Ectodermal cell (in vitro differentiated cells): ENCODE results near the gene IRF2BPL.

Source experiments
- H3K27ac ChIP-seq: 2 replicates; pipeline ENCODE4 v1.7.0; 2013; ENCODE audit warnings: mild to moderate bottlenecking, low read depth, low read length; ENCODE audit not compliant: insufficient read depth, poor library complexity, severe bottlenecking
- H3K27me3 ChIP-seq: 2 replicates; pipeline ENCODE4 v1.7.0; 2013; ENCODE audit warnings: mild to moderate bottlenecking, low read length; ENCODE audit not compliant: insufficient read depth, control insufficient read depth, poor library complexity, severe bottlenecking
- H3K36me3 ChIP-seq: one replicate; pipeline ENCODE4 v1.7.0; 2013; ENCODE audit warnings: low read length; ENCODE audit not compliant: control insufficient read depth, insufficient read depth
- H3K4me1 ChIP-seq: one replicate; pipeline ENCODE4 v1.7.0; 2013; ENCODE audit warnings: low read length; ENCODE audit not compliant: control insufficient read depth, insufficient read depth
- H3K4me3 ChIP-seq: 2 replicates; pipeline ENCODE4 v1.7.0; 2013; ENCODE audit warnings: low read depth, low read length, control low read depth; ENCODE audit not compliant: insufficient read depth
- H3K9me3 ChIP-seq: 2 replicates; pipeline ENCODE4 v1.7.0; 2013; ENCODE audit warnings: mild to moderate bottlenecking, low read length, moderate library complexity; ENCODE audit not compliant: control insufficient read depth
- WGBS, 2 experiments: methylation state at CpG; one replicate each; pipeline ENCODE4 v1.1.7; 2013; ENCODE audit warnings: missing lambda C conversion rate in 2 of 2; 5-methylcytosine and 5-hydroxymethylcytosine counted together

The IRF2BPL gene

DNA sequence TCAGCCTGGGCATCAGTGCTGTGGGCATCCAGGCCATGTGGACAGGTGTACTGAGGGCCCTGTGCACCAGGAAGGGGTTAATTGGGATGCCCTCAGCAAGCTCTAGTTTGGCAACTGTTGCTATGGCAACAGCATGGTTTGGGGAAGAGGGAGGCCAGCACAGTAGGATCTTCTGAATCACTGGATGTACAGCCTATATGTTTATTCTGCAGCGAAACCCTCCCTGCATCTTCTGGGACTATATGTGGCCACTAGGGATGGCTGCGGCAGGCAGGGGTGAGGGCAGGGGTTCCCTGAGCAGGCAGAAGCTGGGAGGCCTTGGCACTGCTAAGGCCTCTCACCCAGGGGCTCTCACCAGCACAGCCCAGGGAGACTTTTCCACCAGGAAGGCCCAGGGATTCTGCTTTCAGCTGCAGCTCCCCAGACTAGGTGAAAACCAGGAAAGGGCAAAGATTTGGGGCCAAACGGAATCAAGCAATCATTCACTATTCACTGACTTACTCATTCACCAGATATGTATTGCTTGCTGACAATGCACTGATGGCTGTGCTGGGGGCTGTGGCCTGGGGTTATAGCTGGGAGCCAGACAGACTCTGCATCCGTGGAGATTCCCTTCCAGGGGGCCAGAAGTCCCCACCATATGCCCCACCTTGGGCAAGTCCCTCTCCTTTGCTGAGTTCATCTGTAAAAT, 42.8 kb downstream of the IRF2BPL start:
- Histone ChIP-seq H3K27ac (no peak overlapping the region), H3K27me3 (no peaks in the 10 kb centered on the region), H3K9me3 (no peaks in the 10 kb centered on the region), H3K4me3 (no peak overlapping the region), H3K4me1 (peaks cover 18% of the 10 kb centered on the region), H3K36me3 (no peaks in the 10 kb centered on the region)
- WGBS, 2 experiments: 70 to 74% methylated on average over 4 of the region's 4 CpGs

DNA sequence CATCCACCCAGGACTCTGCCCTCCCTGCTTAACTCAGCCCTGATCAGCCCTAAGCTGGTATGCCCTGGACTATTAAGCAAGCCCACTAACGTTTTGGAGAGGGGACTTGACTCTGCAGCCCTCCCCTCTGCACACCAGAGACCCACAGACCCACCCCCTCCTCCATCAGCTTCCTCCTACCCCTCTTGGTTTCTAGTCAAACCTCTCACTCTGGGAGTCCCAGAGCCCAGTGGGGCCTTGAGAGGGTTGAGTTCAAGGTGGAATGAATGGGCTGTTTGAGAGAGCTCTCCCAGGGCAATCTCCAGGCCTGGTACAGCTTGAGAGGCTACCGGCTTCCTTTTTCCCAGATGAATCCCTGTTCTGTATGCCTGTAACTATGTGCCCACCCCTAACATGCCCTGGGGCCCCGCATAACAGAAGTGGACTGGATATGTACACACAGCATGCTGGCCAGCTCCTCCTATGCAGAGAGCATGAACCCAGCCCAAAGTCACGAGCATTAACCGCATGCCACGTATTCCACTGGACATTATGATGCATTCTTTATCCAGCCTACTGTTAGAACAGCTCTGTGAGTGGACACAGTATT, 43.6 kb downstream of the IRF2BPL start:
- Histone ChIP-seq H3K9me3 (no peaks in the 10 kb centered on the region), H3K36me3 (no peaks in the 10 kb centered on the region), H3K27ac (no peak overlapping the region), H3K4me3 (no peak overlapping the region), H3K27me3 (no peaks in the 10 kb centered on the region), H3K4me1 (peaks cover 18% of the 10 kb centered on the region)
- 82 to 83% methylated on average over 6 of the region's 6 CpGs for WGBS, 2 experiments

GRCh38 chr14:76984297-76984696, 44.2 kb downstream of the IRF2BPL start:
- Histone ChIP-seq H3K36me3 (no peaks in the 10 kb centered on the region), H3K27ac (no peak overlapping the region), H3K9me3 (no peaks in the 10 kb centered on the region), H3K4me1 (peaks cover 18% of the 10 kb centered on the region), H3K4me3 (no peak overlapping the region), H3K27me3 (no peaks in the 10 kb centered on the region)
- 37 to 41% methylated on average over 4 of the region's 4 CpGs for WGBS, 2 experiments

DNA sequence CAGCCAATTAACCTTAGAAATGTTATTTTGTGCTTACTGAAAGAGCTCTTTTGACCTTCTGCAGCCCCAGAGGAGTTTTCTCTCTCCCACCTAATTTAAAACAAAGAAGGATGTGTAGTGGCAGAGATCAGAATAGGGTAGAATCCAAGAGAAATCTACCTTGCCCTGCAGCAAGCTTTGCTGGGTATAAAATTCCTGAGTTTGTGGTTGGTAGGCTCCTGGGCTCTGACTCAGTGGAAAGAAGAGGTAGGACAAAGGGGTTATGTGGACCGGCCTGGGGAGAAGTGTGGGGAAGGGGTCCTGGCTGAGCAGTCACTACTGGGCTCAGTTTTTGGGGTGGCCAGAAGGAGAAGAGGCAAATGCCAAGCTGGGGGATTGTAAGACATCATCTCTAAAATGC, 46.8 kb downstream of the IRF2BPL start:
- no peaks in the 10 kb centered on the region for H3K27me3 ChIP-seq
- H3K9me3 ChIP-seq: no peaks in the 10 kb centered on the region
- no peak overlapping the region for H3K27ac ChIP-seq
- H3K36me3 ChIP-seq: no peaks in the 10 kb centered on the region
- peaks cover 26% of the 10 kb centered on the region for H3K4me1 ChIP-seq
- no peak overlapping the region for H3K4me3 ChIP-seq
- 95 to 100% methylated on average over 1 of the region's 1 CpG for WGBS, 2 experiments

- Histone ChIP-seq H3K9me3 (no peaks in the 10 kb centered on the region), H3K4me3 (no peak overlapping the region), H3K4me1 (peaks cover 8% of the 10 kb centered on the region), H3K27me3 (no peaks in the 10 kb centered on the region), H3K27ac (no peak overlapping the region), H3K36me3 (no peaks in the 10 kb centered on the region)
- 72 to 77% methylated on average over 14 to 15 of the region's 15 CpGs for WGBS, 2 experiments
Measured at GRCh38 chr14:76977793-76978720, 50.5 kb downstream of the IRF2BPL start.

DNA sequence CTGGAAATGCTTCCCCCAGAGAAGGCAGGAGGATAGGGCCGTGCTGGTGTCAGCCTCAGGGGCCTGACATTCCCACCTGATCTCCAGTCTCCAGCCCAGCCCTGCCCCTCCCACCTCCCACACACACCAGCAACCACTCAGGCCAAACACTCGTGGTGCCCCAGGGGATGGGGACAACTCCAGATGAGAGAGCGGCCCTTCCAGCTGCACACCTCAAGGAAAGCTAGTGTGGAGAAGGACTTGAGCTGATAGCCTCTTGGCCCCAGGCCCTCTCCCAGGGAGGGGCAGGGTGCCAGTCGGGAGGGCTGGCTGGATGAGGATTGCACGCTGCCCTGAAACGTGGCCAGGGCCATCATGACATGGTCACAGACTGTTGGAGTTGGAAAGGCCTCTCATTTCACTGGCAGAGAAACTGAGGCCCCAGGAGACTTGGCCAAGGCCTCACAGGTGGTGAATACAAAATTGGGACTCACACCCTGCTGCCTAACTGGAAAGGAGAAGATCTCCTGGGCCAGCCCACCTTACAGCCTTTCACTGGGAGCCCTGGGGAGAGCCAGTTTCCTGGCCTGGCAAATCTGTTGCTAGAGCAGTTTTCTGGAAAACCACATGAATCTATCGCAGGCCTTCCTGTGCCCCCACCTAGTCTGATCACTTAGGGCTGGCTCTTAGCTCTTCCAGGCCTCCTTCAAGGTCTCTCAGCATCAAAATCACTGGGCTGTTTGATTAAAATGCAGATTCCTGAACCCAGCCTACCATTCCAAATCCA, 52.1 kb downstream of the IRF2BPL start:
- H3K4me1 ChIP-seq: peaks cover 9% of the 10 kb centered on the region
- no peaks in the 10 kb centered on the region for H3K9me3 ChIP-seq
- no peak overlapping the region for H3K4me3 ChIP-seq
- H3K27me3 ChIP-seq: no peaks in the 10 kb centered on the region
- no peaks in the 10 kb centered on the region for H3K36me3 ChIP-seq
- H3K27ac ChIP-seq: no peak overlapping the region
- 84 to 87% methylated on average over 7 of the region's 7 CpGs for WGBS, 2 experiments

DNA sequence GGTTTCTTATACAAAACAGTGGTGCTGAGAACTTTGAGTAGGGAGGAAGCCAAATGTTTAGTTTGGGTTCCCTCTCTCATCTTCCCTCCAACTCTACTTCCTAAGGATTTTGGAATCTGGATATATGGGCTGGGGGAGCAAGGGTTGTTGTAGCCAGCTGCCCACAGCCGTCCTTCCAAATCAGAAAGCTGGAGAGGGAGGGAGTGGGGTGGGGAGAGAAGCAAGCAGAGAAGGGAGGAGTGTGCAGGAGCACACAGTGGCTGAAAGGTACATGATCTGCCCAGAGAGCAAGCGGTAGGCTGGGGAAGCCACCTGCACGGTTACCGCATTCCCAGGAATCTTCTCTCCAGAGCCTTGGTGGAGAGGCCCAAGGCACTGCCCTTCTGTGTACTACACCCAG, 52.7 kb downstream of the IRF2BPL start:
- peaks cover 15% of the 10 kb centered on the region for H3K4me1 ChIP-seq
- 89 to 92% methylated on average over 4 of the region's 4 CpGs for WGBS, 2 experiments
- no peaks in the 10 kb centered on the region for H3K27me3 ChIP-seq
- no peak overlapping the region for H3K4me3 ChIP-seq
- H3K9me3 ChIP-seq: no peaks in the 10 kb centered on the region
- no peaks in the 10 kb centered on the region for H3K36me3 ChIP-seq
- H3K27ac ChIP-seq: no peak overlapping the region

DNA sequence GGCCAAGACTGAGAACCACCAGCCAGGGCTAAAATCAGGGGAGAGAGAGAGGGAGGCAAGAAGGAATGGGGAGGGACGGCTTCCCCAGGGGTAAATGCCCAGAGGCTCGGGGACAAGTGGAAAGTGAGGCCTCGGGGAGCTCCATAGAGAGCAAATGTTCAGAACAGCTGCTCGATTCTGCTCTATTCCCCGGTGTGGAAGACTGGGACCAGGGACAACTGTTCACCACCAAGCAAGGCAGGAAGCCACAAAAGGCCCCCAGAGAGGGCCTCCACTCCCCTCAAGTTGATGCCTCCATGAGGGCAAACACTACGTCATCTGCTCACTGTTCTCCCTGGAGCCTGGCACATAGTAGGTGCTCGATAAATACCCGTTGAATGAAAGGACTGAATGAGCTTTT, 53.5 kb downstream of the IRF2BPL start:
- Histone ChIP-seq H3K27me3 (no peaks in the 10 kb centered on the region), H3K27ac (no peak overlapping the region), H3K9me3 (no peaks in the 10 kb centered on the region), H3K4me3 (no peak overlapping the region), H3K36me3 (no peaks in the 10 kb centered on the region), H3K4me1 (peaks cover 16% of the 10 kb centered on the region)
- 89 to 90% methylated on average over 8 of the region's 8 CpGs for WGBS, 2 experiments
